Measurements from ENCODE around the gene KIAA1217. TPM values are rescaled to one million over a fixed set of nuclear protein-coding genes. Genes with fewer than 3 reads are reported as not detected.

The KIAA1217 gene
- total RNA-seq, 1 experiment from 2014 or later, result 48.3 TPM

DNA sequence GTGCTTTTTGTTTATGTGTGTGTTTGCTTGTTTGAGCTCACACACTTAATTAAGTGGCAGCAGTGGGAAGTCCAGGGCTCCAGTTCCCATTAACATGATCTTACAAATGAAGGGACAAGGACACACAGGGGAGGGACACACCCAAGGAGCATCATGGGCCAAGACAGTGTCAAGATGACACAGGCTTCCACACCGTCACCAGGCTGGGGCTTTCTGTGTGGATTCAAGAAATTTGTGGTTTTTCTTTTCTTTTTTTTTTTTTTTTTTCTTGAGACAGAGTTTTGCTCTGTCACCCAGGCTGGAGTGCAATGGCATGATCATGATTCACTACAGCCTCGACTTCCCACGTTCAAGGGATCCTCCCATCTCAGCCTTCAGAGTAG lies 173.6 kb downstream of the KIAA1217 start:
- H3K4me1 Mint-ChIP-seq (ENCODE audit: insufficient read depth, unreplicated experiment), result peaks cover 25% of the 10 kb centered on the region

GRCh38 chr10:24382979-24383663 lies 174.2 kb downstream of the KIAA1217 start:
- H3K4me1 Mint-ChIP-seq (ENCODE audit: insufficient read depth, unreplicated experiment), result peaks cover 25% of the 10 kb centered on the region
- intact Hi-C loops (cut with micrococcal nuclease), result loop anchor here (1.0 kb wide), 3 partner anchors 83 to 389 kb away; no protein-coding TSS in a partner anchor

More for the DNA sequence above, 173.6 kb downstream of the KIAA1217 start:
- no TSS peak for BruUV-seq (replicated peaks)
- intact Hi-C loops (cut with micrococcal nuclease), result no loop called here
- Mint-ChIP-seq H3K9me3 (ENCODE audit: unreplicated experiment) (no peaks in the 10 kb centered on the region), H3K27ac (ENCODE audit: low read depth, unreplicated experiment) (peak overlapping the region; percentile 65), H3K4me3 (ENCODE audit: unreplicated experiment) (no peak overlapping the region), H3K27me3 (ENCODE audit: insufficient read depth, unreplicated experiment) (no peaks in the 10 kb centered on the region), H3K36me3 (ENCODE audit: insufficient read depth, unreplicated experiment) (peaks cover 64% of the 10 kb centered on the region)
- CTCF ChIA-PET, result interaction anchor here (0.6 to 4.2 kb wide), 17 partner anchors 10 to 182 kb away, joined by 3 to 27 read pairs (median 4); no protein-coding TSS in a partner anchor
- POLR2A ChIA-PET, result interaction anchor here (0.8 to 3.8 kb wide), 21 partner anchors 10 to 173 kb away, joined by 3 to 69 read pairs (median 8); partner anchors contain the start of gene KIAA1217
- peak; percentile 8 for DNase-seq (ENCODE audit: unreplicated experiment)
- TF ChIP-seq CTCF (IDR thresholded peaks at IDR 0.05; ENCODE audit: unreplicated experiment), result no peak

DNA sequence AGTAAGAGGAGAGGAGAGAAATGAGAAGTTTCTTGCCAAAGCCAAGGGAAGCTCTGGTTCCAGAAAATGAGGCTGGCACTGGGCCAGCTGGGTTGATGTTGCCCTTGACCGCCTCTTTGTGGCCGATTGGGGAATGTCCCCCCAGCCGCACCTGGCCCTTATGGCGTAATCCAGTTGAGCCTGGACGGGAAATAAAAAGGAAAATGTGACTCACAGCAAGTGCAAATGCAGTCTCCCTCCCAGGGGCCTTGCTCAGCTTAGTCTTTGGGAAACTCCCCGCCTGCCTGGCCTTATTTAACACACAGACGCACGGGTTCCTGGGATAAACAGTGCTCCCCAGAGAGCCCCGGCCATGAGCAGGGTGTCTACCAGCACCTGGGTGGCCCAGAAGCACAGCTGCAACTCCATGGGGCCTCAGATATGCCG lies 174.8 kb downstream of the KIAA1217 start:
- intact Hi-C loops (cut with micrococcal nuclease), result loop anchor here (1.0 kb wide), 3 partner anchors 83 to 389 kb away; no protein-coding TSS in a partner anchor
- Mint-ChIP-seq H3K27ac (ENCODE audit: low read depth, unreplicated experiment) (peak overlapping the region; percentile 65), H3K9me3 (ENCODE audit: unreplicated experiment) (no peaks in the 10 kb centered on the region), H3K4me3 (ENCODE audit: unreplicated experiment) (peak overlapping the region; percentile 63), H3K36me3 (ENCODE audit: insufficient read depth, unreplicated experiment) (peaks cover 53% of the 10 kb centered on the region), H3K4me1 (ENCODE audit: insufficient read depth, unreplicated experiment) (peaks cover 25% of the 10 kb centered on the region), H3K27me3 (ENCODE audit: insufficient read depth, unreplicated experiment) (no peaks in the 10 kb centered on the region)
- TF ChIP-seq CTCF (IDR thresholded peaks at IDR 0.05; ENCODE audit: unreplicated experiment), result peak; percentile 55
- no TSS peak for BruUV-seq (replicated peaks)
- CTCF ChIA-PET, result interaction anchor here (0.6 to 4.2 kb wide), 28 partner anchors 8 to 663 kb away, joined by 3 to 27 read pairs (median 4); no protein-coding TSS in a partner anchor
- POLR2A ChIA-PET, result interaction anchor here (0.5 to 3.8 kb wide), 37 partner anchors 8 to 389 kb away, joined by 3 to 69 read pairs (median 5); partner anchors contain the start of gene KIAA1217
- peak; percentile 98 for DNase-seq (ENCODE audit: unreplicated experiment)

More at GRCh38 chr10:24382979-24383663, 174.2 kb downstream of the KIAA1217 start:
- Mint-ChIP-seq H3K36me3 (ENCODE audit: insufficient read depth, unreplicated experiment) (peaks cover 59% of the 10 kb centered on the region), H3K27me3 (ENCODE audit: insufficient read depth, unreplicated experiment) (no peaks in the 10 kb centered on the region), H3K9me3 (ENCODE audit: unreplicated experiment) (no peaks in the 10 kb centered on the region), H3K4me3 (ENCODE audit: unreplicated experiment) (peak overlapping the region; percentile 63), H3K27ac (ENCODE audit: low read depth, unreplicated experiment) (peak overlapping the region; percentile 65)
- no peak for TF ChIP-seq CTCF (IDR thresholded peaks at IDR 0.05; ENCODE audit: unreplicated experiment)
- CTCF ChIA-PET, result interaction anchor here (0.6 to 4.2 kb wide), 31 partner anchors 9 to 663 kb away, joined by 3 to 27 read pairs (median 4); no protein-coding TSS in a partner anchor
- DNase-seq (ENCODE audit: unreplicated experiment), result peak; percentile 89
- POLR2A ChIA-PET, result interaction anchor here (0.5 to 3.8 kb wide), 38 partner anchors 9 to 389 kb away, joined by 3 to 69 read pairs (median 5); partner anchors contain the start of gene KIAA1217
- no TSS peak for BruUV-seq (replicated peaks)

- TF ChIP-seq CTCF (IDR thresholded peaks at IDR 0.05; ENCODE audit: unreplicated experiment), result no peak
- ChIA-PET POLR2A (interaction anchor here (2.2 to 3.3 kb wide), 4 partner anchors 50 to 87 kb away, joined by 10 to 69 read pairs (median 20); no protein-coding TSS in a partner anchor), CTCF (interaction anchor here (0.6 to 4.2 kb wide), 4 partner anchors 25 to 119 kb away, joined by 4 to 27 read pairs (median 13); no protein-coding TSS in a partner anchor)
- H3K36me3 Mint-ChIP-seq (ENCODE audit: insufficient read depth, unreplicated experiment), result peaks cover 47% of the 10 kb centered on the region
- H3K9me3 Mint-ChIP-seq (ENCODE audit: unreplicated experiment), result no peaks in the 10 kb centered on the region
- H3K4me1 Mint-ChIP-seq (ENCODE audit: insufficient read depth, unreplicated experiment), result peaks cover 25% of the 10 kb centered on the region
- no peaks in the 10 kb centered on the region for H3K27me3 Mint-ChIP-seq (ENCODE audit: insufficient read depth, unreplicated experiment)
- no peak for DNase-seq (ENCODE audit: unreplicated experiment)
- intact Hi-C loops (cut with micrococcal nuclease), result no loop called here
- no peak overlapping the region for H3K4me3 Mint-ChIP-seq (ENCODE audit: unreplicated experiment)
- H3K27ac Mint-ChIP-seq (ENCODE audit: low read depth, unreplicated experiment), result no peak overlapping the region
- no TSS peak for BruUV-seq (replicated peaks)
Measured at GRCh38 chr10:24384954-24385353, 176.0 kb downstream of the KIAA1217 start.
